Measurements from ENCODE around the gene SESN3.
"Not testable (repeated sequence)": the region's sequence is repeated elsewhere in the genome, so short reads cannot be mapped to it uniquely, and the experiment has no call there.

DNA sequence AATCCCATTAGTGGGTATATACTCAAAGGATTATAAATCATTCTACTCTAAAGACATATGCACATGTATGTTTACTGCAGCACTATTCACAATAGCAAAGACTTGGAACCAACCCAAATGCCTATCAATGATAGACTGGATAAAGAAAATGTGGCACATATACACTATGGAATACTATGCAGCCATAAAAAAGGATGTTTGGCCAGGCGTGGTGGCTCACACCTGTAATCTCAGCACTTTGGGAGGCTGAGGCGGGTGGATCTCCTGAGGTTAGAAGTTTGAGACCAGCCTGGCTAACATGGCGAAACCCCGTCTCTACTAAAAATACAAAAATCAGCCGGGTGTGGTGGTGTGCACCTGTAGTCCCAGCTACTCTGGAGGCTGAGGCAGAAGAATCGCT is 21.5 kb downstream of the SESN3 start:
- TF ChIP-seq, protein P1, sequence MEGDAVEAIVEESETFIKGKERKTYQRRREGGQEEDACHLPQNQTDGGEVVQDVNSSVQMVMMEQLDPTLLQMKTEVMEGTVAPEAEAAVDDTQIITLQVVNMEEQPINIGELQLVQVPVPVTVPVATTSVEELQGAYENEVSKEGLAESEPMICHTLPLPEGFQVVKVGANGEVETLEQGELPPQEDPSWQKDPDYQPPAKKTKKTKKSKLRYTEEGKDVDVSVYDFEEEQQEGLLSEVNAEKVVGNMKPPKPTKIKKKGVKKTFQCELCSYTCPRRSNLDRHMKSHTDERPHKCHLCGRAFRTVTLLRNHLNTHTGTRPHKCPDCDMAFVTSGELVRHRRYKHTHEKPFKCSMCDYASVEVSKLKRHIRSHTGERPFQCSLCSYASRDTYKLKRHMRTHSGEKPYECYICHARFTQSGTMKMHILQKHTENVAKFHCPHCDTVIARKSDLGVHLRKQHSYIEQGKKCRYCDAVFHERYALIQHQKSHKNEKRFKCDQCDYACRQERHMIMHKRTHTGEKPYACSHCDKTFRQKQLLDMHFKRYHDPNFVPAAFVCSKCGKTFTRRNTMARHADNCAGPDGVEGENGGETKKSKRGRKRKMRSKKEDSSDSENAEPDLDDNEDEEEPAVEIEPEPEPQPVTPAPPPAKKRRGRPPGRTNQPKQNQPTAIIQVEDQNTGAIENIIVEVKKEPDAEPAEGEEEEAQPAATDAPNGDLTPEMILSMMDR (conservative IDR thresholded peaks at IDR 0.05; ENCODE audit: low read depth, low read length) = not testable (repeated sequence)
- not testable (repeated sequence) for TF ChIP-seq EZH2 (IDR thresholded peaks at IDR 0.05; ENCODE audit: low read length, unreplicated experiment); EZH2phosphoT487 (IDR thresholded peaks at IDR 0.05; ENCODE audit: borderline replicate concordance, low read length)

Data from PC-3 (cell line).